ENCODE measurements around the gene BSCL2.

Gene BSCL2

GRCh38 chr11:62649486-62649885 lies 57.7 kb downstream of the BSCL2 start:
- H3K9ac ChIP-seq (ENCODE audit: low read depth, low read length, poor library complexity, severe bottlenecking): no peak overlapping the region
- no peaks in the 10 kb centered on the region for H3K27me3 ChIP-seq (ENCODE audit: insufficient read depth, low read length, poor library complexity, severe bottlenecking)

GRCh38 chr11:62648967-62649364 lies 58.3 kb downstream of the BSCL2 start:
- peaks cover 4% of the 10 kb centered on the region; the same call in 1 of the 2 replicates for H3K36me3 ChIP-seq (ENCODE audit: insufficient read depth, low read length)
- H4K20me1 ChIP-seq (ENCODE audit: insufficient read depth, low read length, poor library complexity, severe bottlenecking): peaks cover 22% of the 10 kb centered on the region
- H3K9ac ChIP-seq (ENCODE audit: low read depth, low read length, poor library complexity, severe bottlenecking): no peak overlapping the region
- H3K27me3 ChIP-seq (ENCODE audit: insufficient read depth, low read length, poor library complexity, severe bottlenecking): no peaks in the 10 kb centered on the region
- H3K4me2 ChIP-seq (ENCODE audit: low read depth, low read length, poor library complexity, severe bottlenecking): no peak overlapping the region
- H3K4me1 ChIP-seq (ENCODE audit: insufficient read depth, low read length, poor library complexity, severe bottlenecking): peaks cover 23% of the 10 kb centered on the region
- no peaks in the 10 kb centered on the region for H3K9me2 ChIP-seq (replicated peaks; ENCODE audit: low read depth, low read length)
- TF ChIP-seq CTCF (conservative IDR thresholded peaks at IDR 0.05; ENCODE audit: low read length): no peak
- no peak for TF ChIP-seq EZH2phosphoT487 (IDR thresholded peaks at IDR 0.05; ENCODE audit: borderline replicate concordance)
- no peak overlapping the region for H3K4me3 ChIP-seq (ENCODE audit: low read length, poor library complexity, severe bottlenecking)
- H3F3A ChIP-seq (ENCODE audit: low read depth): no peaks in the 10 kb centered on the region
- H3K9me3 ChIP-seq (ENCODE audit: insufficient read depth, low read depth, low read length): no peaks in the 10 kb centered on the region
- peaks cover 50% of the 10 kb centered on the region for H3K79me2 ChIP-seq (ENCODE audit: insufficient read depth, low read length)
- no peak overlapping the region for H2AFZ ChIP-seq (ENCODE audit: low read length)

More at GRCh38 chr11:62649486-62649885, 57.7 kb downstream of the BSCL2 start:
- peaks cover 45% of the 10 kb centered on the region for H3K79me2 ChIP-seq (ENCODE audit: insufficient read depth, low read length)
- H3K4me3 ChIP-seq (ENCODE audit: low read length, poor library complexity, severe bottlenecking): no peak overlapping the region
- H3K4me2 ChIP-seq (ENCODE audit: low read depth, low read length, poor library complexity, severe bottlenecking): no peak overlapping the region
- H3K9me3 ChIP-seq (ENCODE audit: insufficient read depth, low read depth, low read length): no peaks in the 10 kb centered on the region
- TF ChIP-seq EZH2phosphoT487 (IDR thresholded peaks at IDR 0.05; ENCODE audit: borderline replicate concordance) (no peak), CTCF (conservative IDR thresholded peaks at IDR 0.05; ENCODE audit: low read length) (no peak)
- H2AFZ ChIP-seq (ENCODE audit: low read length): no peak overlapping the region
- H3K36me3 ChIP-seq (ENCODE audit: insufficient read depth, low read length): peaks cover 4% of the 10 kb centered on the region; the same call in 1 of the 2 replicates
- H3K4me1 ChIP-seq (ENCODE audit: insufficient read depth, low read length, poor library complexity, severe bottlenecking): peaks cover 22% of the 10 kb centered on the region
- no peaks in the 10 kb centered on the region for H3F3A ChIP-seq (ENCODE audit: low read depth)
- H4K20me1 ChIP-seq (ENCODE audit: insufficient read depth, low read length, poor library complexity, severe bottlenecking): peaks cover 17% of the 10 kb centered on the region
- no peaks in the 10 kb centered on the region for H3K9me2 ChIP-seq (replicated peaks; ENCODE audit: low read depth, low read length)

DNA sequence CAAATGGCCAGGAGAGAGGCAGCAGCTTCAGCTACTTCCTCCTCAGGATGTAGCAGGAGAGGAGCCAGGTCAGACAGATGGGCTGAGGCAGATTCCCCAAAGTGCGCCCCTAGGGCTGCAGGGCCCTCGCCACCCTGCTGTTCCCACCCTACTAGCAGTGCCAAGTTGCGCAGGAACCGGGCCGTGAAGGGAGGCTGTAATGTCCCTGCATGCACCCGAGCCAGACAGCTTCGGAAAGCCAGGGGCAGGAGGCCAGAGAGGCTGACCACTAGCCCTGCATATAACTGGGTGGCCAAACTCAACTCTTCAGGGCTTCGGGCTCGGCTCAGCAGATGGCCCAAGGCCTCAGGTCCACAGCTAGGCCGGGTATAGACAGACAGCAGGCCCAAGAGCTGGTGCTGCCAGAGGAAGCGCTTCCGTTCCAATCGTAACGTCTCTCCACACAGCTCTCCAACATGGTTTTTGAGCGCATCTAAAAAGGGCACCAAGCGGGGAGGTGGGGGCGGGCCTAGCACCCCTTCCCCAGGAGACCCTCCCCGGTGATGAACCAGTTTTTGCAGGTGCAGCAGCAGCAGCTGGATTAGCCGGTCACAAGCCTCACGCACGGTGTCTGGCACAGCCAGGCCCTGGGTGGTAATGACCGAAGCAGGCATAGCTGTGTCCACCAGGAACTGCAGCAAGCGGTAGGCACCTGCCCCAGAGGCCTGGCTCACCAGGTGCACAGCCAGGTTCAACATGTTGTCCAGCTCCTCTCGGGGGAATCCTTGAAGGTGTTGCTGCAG lies 58.8 kb downstream of the BSCL2 start:
- Histone ChIP-seq H3K36me3 (ENCODE audit: insufficient read depth, low read length) (peaks cover 4% of the 10 kb centered on the region; the same call in 1 of the 2 replicates), H3K9me2 (replicated peaks; ENCODE audit: low read depth, low read length) (no peaks in the 10 kb centered on the region), H3K79me2 (ENCODE audit: insufficient read depth, low read length) (peaks cover 56% of the 10 kb centered on the region), H3K9me3 (ENCODE audit: insufficient read depth, low read depth, low read length) (no peaks in the 10 kb centered on the region), H3K4me1 (ENCODE audit: insufficient read depth, low read length, poor library complexity, severe bottlenecking) (peaks cover 23% of the 10 kb centered on the region), H3K4me3 (ENCODE audit: low read length, poor library complexity, severe bottlenecking) (no peak overlapping the region), H2AFZ (ENCODE audit: low read length) (no peak overlapping the region), H3K4me2 (ENCODE audit: low read depth, low read length, poor library complexity, severe bottlenecking) (no peak overlapping the region), H4K20me1 (ENCODE audit: insufficient read depth, low read length, poor library complexity, severe bottlenecking) (peaks cover 23% of the 10 kb centered on the region), H3K27me3 (ENCODE audit: insufficient read depth, low read length, poor library complexity, severe bottlenecking) (no peaks in the 10 kb centered on the region), H3K9ac (ENCODE audit: low read depth, low read length, poor library complexity, severe bottlenecking) (no peak overlapping the region), H3F3A (ENCODE audit: low read depth) (no peaks in the 10 kb centered on the region)
- TF ChIP-seq EZH2phosphoT487 (IDR thresholded peaks at IDR 0.05; ENCODE audit: borderline replicate concordance) (no peak), CTCF (conservative IDR thresholded peaks at IDR 0.05; ENCODE audit: low read length) (no peak)
